ENCODE data around the gene RBM47.
"Not testable (repeated sequence)": the region's sequence is repeated elsewhere in the genome, so short reads cannot be mapped to it uniquely, and the experiment has no call there.

The RBM47 gene

DNA sequence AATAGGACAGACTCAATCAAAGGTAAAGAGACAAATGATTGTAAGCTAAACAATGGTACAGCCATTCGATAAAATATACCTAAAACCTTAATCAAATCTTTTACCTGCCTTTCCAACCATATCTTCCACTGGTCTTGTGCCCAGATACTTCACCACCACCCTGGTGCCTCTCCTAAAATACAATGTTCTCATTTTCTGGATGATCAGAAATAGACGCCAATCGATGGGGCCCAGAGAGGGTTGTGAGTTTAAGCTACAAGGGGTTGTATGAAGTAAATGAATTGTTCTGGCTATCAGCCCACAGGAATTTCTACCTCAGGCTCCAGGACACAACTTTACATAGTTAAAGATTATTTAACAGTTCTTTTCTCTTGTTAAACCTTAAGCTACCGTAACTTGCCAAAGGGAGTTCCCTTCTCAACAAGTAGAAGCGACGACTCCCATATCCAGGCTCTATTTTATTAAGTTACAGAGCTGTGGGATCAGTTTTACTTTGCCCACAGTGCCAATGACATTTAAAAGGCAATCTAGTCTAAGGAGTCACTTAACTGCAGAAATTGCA lies 195.5 kb downstream of the RBM47 start:
- DNase-seq = no peak

DNA sequence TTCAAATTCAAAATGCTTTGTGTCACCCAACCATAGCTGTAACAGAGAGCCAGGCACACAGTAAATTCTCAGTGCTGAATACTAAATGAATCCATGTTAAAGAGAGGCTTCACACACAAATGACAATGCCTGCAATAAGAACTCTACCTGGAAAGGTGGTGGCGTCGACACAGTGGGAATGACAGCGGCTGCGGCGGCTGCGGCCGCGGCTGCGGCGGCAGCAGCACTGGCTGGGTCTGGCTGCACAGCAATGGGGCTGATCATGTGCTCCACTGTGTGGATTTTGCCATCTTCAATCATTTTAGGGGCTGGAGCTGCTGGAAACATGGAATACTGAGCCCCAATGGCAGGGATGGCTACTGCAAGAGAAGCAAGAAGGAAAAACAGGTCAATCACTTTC lies 197.2 kb downstream of the RBM47 start:
- no peak for DNase-seq

DNA sequence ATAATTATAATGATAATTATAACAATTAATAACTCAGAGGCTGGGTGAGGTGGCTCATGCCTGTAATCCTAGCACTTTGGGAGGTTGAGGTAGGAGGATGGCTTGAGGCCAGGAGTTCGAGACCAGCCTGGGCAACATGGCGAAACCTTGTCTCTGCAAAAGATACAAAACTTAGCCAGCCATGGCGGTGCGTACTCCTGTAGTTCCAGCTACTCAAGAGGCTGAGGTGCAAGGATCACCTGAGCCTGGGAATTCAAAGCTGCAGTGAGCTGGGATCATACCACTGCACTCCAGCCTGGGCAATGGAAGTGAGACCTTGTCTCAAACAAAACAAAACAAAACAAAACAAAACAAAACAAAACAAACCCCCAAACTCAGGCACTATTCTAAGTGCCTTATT lies 201.8 kb downstream of the RBM47 start:
- not testable (repeated sequence) for DNase-seq

DNA sequence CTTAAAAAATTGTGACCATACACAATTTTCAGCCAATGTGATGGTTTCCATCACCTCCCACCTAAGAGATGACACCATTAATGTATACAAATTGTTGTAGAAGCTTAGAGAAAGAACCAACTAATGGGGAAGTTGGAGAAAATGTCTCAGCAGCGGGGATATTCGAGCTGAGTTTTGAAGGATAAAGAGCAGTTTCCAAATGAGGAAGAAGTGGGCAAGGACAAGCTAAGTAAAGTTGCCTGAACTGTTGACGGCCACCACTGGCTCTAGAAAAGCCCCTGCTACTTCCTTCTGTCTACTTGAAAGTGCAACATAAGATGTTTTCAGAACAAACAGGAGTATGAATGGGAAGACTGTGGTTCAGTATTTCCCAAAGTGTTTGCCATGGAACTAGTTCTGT lies 202.5 kb downstream of the RBM47 start:
- DNase-seq = no peak

DNA sequence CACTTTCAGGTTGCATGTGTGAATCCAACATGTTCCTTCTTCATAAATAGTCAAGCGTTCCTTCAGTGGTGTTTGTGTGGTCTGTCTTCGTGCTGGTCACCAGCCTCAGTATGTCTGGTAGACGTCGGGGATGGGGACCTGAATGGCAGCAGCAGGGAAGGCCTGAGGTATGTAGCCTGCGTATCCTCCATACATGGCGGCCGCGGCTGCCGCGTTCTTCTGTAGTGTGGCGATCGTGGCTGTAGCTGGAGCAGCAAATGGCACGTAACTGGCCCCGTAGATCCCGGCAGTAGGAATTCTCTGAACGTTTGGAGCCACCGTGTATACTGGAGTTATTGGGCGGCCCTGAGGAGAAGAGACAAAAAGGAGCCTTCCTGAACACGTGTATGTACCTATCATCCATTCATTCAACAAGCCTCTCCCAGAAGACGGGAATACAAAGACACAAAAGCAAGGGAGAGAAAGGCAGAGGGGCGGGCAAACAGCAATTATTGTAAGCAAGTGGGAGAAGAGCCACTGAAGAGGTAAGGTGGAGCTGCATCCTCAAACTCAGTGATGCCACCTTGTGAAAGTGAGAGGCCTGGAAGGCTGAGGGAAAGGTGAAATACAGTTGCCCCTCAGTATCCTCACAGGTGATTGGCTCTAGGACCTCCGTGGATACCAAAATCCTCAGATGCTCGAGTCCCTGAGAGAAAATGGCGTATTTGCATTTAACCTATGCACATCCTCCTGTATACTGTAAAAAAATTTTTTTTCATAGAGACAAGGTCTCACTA lies 203.7 kb downstream of the RBM47 start:
- no peak for DNase-seq

DNA sequence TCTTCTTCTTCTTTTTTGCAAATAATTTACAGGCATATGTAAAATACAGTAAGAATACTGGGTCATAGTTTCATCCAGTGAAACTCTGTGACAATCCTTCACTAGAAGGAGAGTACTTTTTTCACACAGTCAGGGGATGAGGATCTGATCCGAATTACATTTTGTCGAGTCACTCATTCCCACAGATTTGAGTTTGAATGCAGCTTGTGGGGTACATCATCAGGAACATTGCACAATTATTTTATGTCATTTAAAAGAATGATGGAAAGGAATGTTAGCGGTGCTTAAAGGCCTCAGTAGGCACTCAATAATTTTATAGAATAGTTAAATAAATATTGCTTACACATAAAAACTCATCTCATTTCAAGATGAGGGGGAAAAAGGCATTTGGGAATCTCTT lies 205.9 kb downstream of the RBM47 start:
- no peak for DNase-seq

DNA sequence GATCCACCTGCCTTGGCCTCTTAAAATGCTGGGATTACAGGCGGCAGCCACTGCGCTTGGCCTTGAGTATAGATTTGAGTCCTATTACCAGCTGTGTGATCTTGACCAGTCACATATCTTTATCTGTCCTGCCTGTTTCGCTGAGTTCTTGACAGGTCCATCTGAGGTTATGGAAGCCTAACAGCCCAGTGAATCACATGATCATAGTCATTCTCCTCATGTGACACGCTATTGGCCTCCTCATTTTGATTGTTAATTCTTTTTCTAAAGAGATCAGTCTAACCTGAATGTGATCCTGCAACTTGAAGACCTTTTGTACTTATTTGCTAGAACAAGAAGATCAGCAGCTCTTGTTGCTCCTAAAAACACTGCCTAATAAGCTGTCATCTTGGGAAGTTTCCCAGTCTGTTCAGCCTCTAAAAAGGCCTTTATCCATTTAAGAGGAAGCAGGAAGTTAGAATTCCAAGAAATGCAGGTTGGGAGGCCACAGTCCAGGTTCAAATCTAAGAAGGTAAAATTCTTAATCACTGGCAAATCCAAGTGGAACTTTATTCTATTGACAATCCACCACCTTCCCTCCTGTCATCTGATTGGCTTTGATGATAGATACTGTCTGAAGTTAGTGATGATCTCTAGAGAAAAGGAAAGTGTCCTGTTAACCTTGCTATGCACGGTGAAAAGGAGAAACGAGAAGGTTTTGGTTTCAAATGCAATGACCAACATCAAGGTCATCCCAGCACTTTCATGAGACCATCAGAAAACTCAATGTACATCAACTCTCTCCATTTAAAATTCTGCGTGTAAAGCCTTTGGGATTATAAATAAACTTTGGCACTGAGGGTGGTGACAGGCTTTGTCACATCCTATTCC lies 207.6 kb downstream of the RBM47 start:
- DNase-seq = no peak

DNA sequence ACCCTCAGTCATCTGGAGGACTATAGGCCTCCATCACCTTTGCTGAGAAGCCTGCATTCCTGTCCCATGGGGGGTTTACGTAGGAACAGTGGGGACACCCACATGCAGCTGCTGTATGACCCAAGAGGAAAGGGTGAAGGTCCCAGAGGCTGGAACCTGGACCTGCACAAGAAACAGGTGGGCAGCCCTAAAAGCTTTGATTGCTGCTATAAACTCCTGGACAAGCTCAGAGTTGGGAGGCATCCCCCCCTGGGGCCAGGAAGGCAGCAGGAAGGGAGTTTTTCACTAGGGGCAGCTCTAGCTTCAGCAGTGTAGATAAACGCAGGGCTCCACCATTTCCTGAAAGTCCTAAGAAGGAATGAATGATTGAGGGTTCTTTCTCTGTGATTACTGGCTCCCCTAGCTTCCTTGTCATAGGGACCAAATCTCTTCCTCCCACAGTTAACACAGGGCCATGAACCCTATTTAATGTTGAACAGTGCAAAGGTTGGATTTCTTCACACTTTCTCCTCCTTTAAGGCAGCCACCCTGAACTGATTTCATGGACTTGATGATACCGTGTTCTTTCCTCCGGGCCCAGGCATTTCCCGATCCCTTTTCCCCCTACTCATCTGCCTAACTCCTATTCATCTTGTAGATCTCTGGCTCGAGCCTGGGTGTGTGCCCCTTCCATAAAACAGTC lies 210.3 kb downstream of the RBM47 start:
- DNase-seq = no peak

DNA sequence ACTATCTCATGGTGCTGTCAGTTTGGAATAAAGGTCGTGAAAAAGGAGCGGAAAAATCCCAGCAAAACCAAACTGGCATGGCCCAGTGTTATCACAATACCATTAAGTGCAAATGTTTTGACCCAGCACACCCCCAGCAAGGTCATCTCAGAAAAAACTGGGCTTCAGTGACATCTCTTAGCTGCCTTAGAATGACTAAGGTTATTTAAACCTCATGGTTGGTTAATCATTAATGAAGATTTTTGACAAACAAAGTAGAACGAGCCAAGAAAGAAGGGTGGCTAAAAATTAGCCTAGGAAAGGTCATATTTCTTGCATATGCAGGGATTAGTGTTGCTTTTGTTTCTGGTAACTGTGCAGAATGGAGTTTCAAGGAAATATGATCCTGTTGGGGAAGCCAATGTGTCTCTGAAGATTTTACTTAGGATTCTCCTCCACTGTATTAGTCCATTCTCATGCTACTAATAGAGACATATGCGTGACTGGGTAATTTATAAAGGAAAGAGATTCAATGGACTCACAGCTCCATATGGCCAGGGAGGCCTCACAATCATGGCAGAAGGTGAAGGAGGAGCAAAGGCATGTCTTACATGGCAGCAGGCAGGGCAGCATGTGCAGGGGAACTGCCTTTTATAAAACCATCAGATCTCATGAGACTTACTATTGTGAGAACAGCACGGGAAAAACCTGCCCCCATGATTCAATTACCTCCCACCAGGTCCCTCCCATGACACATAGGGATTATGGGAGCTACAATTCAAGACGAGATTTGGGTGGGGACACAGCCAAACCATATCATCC lies 211.0 kb downstream of the RBM47 start:
- no peak for DNase-seq

DNA sequence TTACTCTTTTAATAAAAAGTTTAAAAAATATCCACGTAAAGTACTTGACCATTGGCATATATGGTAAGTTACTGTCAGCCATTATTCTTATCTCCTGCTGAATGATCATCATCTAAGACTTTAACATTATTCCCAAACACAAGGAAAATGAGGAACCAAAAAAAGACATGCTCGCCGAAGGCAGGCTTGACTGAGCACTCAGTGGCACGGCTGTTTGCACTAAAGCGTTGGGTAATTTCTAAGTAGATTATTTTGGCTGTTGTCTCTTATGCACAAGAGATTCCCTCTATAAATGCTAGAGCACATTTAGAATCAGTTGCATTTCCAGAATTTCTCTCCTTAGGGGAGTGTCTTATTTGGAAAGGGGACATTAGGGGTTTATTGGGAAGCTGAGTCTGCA lies 211.7 kb downstream of the RBM47 start:
- no peak for DNase-seq

DNA sequence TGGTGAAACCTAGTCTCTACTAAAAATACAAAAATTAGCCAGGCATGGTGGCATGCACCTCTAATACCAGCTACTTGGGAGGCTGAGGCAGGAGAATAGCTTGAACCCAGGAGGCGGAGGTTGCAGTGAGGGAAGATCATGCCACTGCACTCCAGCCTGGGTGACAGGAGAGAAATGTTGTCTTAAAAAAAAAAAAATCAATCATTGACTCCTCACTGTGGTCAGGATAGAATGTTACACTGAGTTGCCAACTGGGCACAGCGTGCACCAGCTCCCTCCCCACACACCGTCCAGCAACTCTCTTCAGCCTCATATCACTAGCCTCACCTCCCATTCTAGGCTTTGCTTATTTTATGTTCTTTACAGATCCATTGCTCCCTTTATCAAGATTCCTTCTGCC lies 215.0 kb downstream of the RBM47 start:
- no peak for DNase-seq

DNA sequence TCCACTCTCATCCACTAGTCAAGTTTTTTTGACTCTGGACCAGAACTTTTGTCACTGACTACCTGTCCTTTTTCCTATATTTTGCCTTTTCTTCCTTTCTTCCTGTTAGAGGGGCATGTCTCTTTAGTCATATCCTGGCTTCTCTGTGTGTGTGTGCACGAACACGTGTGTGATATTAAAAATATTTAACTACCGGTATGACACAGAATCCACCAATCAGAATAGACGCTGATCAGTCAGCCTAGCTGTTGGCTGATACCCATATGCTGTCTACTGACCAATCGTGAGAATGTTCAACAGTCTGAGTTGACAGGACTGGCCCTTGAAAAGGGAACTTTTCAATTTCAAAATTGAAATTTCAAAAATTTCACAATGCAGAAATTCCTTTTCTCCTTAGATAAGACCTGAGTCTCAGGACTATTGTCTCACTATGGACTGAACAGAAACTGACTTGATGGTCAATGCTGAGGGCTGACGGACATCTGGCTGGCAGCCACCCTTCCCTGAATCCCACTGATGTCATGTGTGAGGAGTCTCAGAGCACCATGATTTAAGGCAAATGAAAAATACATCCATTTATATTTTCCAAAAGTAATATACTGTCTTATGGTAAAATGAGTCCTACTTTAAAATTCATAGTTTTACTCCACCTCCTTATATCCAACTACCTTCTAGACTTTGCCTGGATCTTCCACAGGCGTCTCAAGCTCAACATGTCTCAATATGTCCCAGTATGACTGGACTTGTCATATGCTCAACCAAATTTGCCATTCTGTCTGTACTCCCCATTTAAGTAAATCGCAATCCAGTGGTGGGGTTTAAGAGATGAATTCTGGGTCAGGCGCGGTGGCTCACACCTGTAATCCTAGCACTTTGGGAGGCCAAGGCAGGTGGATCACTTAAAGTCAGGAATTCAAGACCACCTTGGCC lies 216.5 kb downstream of the RBM47 start:
- no peak for DNase-seq

DNA sequence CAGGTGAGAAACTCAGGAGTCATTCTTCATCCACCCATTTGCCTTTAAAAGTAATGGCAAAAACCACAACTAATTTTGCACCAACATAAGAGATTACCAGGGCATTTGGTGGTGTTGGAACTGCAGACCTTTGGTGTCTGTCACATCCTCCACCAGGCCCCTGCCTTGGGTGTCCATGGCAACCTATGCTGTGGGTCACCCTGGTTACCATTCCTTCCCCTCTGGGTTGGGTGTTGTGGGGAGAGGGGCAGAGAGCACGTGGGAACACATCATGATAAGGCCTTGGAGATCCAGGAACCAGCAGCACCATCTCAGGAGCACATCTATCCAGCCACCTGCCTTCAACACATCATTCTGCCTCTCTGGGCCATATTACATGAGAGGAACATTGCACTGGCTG lies 217.3 kb downstream of the RBM47 start:
- no peak for DNase-seq

DNA sequence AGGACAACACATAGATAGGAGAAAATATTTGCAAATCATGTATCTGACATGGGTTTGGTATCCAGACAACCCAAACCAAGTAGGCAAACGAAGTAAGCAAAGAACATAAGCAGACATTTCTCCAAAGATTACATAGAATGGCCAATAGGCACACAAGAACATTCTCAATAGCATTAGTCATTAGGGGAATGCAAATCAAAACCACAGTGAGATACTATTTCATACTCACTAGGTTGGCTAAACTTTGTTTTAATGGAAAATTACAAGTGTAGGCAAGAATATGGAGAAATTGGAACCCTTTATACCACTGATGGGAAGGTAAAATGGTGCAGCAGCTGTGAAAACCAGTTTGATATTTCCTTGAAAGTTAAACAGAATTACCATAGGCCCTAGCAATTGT lies 219.8 kb downstream of the RBM47 start:
- DNase-seq = no peak

DNA sequence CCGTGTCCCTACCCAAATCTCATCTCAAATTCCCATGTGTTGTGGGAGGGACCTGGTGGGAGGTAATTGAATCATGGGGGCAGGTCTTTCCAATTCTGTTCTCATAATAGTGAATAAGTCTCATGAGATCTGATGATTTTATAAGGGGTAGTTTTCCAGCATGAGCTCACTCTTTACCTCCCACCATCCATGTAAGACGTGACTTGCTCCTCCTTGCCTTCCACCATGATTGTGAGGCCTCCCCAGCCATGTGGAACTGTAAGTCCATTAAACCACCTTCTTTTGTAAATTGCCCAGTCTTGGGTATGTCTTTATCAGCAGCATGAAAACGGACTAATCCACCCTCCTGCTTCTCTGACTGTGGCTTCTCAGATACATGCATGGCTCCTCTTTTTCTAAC lies 222.2 kb downstream of the RBM47 start:
- not testable (repeated sequence) for DNase-seq

DNA sequence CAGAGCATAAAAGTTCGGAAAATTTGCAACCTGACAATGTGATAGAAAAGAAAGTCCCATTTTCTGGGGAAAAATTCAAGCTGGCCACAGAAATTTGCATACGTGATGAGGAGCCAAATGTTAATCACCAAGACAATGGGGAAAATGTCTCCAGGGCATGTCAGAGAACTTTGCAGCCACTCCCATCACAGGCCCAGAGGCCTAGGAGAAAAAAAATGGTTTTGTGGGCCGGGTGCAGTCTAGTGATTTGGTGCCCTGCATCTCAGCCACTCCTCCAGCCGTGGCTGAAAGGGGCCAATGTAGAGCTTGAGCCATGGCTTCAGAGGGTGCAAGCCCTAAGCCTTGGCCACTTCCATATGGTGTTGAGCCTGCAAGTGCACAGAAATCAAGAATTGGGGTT lies 223.3 kb downstream of the RBM47 start:
- no peak for DNase-seq

DNA sequence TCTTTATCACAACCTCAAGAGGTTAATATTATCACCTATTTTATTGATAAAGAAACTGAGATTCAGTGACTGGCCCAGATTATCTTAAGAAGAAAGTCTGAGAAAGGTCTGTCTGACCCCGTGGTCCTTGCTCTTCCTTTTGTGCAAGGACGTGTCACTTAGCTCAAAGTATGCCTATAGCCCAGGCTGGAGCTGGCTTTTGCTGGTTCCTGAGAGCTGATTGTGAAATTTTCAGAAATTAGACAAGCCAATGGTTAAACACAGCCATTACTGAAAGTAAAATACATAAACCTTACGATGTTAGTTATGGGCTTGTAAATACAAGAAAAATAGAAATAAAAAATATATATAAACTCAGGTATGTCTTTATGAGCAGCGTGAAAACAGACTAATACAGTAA lies 224.5 kb downstream of the RBM47 start:
- no peak for DNase-seq

DNA sequence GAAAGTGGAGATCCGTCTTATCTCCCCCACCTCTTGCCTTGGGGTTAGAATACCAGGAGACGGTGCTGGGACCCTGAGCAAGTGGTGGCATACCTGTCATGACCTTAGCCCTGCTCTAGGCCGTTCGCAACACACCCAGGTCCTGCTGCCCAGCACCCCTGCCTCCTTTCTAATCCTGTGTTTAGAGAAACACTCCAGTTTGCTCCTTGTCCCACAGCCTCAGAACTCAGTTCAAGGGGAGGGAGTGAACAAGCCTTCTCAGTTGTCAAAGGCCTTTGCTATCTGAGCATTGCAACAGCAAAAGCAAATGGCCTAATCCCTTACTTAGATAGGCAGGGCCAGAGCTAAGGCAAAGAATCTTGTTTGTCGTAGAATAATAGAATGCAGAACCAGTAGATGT lies 226.6 kb downstream of the RBM47 start:
- DNase-seq = no peak

DNA sequence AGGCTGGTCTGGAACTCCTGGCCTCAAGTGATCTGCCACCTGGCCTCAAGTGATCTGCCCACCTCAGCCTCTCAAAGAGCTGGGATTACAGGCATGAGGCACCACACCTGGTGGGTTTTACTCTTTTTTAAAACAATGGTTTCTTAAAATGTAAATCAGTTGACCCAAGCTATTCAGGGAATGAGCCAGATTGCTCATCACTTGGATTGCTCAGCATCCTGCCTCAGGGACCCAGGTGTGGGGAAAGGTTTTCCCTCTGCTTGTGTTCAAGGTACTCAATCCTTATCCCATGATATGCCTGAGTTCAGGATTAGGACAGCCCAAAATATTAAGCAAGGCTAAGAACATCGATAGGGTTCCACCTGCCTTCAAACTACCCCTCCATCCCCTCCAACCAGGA lies 227.1 kb downstream of the RBM47 start:
- DNase-seq = no peak

DNA sequence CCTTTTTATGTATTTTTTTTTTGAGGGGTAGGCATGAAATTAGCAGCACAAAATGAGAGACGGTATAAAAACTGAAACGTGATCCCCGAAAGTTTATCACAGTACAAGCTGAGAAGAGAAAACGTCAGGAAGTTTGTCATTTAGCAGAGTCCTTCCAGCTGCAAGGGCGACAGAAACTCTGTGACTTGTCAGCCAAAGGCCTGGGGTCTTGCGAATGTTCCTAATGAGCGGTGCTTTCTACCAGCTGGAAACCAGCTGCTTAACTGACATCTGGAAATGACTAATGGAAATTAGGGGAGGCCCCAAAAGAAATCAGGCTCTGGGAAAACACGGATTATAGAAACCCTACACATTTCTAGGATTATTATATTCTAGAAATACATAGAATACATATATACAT lies 228.0 kb downstream of the RBM47 start:
- DNase-seq = no peak

DNA sequence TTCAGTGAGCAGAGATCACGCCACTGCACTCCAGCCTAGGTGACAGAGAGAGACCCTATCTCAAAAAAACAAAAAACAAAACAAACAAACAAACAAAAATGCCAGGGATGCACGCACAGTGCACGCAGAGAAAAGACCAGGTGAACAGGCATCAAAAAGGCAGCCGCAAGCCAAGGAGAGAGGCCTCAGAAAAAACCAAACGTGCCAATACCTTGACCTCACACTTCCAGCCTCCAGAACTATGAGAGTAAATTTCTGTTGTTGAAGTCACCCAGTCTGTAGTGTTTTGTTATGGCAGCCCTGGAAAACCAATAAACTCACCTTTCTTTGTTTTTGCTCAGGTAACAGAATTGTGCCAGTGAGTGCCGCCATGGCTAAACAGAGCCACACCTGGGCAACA lies 228.6 kb downstream of the RBM47 start:
- no peak for DNase-seq

DNA sequence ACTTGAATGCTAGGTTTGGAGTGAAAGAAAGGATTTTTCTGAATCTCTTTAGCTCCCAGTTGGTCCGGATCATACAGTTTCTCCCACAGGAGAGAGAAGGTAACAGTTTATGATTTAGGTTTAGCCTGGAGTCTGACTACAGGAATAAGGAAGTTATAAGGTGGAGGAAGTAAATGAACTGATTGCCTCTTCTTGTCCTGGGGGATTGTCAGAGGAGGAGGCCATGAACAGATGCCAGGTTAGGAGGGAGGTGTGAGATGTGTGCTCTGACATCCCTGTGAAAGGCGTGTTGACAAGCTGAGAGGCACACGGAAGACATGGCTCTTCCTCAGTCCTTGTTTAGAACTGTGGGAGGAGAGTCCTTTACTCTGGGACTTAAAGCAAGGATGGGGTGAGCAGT lies 230.1 kb downstream of the RBM47 start:
- no peak for DNase-seq

Data from NCI-H2171 (cell line).